Ecto neural progenitor cell (in vitro differentiated cells): Measurements from ENCODE around the gene EFNA3.
"Not testable (repeated sequence)": the region's sequence is repeated elsewhere in the genome, so short reads cannot be mapped to it uniquely, and the experiment has no call there.

Source experiments
- DNase-seq: peaks from one replicate; pipeline ENCODE4 v3.0.0-alpha.2; 2018; ENCODE audit warnings: low spot score

The EFNA3 gene

GRCh38 chr1:155110826-155111225, 32.2 kb downstream of the EFNA3 start:
- no peak for DNase-seq

DNA sequence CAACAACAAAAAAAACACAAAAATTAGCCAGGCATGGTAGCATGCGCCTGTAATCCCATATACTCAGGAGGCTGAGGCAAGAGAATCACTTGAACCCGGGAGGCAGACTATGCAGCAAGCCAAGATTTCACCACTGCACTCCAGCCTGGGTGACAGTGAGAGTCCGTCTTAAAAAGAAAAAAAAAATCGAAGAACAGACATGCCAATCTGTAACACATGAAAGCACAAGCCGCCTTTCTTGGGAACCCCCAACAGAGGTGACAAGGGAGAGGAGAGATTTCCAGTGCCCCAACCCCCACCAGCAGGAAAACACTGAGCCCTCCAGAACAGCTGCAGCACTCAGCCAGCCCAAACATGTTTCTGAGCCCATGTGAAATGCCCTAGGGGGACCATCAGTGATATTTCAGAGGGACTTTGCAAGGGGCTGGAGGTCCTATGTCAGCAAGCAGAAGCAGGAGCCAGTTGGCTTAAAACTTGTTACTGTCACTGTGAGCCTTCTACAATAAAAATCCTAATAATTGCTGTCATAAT, 34.9 kb downstream of the EFNA3 start:
- no peak for DNase-seq

GRCh38 chr1:155116113-155116764, 37.6 kb downstream of the EFNA3 start:
- DNase-seq, result no peak

GRCh38 chr1:155117610-155118009, 39.0 kb downstream of the EFNA3 start:
- DNase-seq, result no peak

GRCh38 chr1:155118090-155118489, 39.5 kb downstream of the EFNA3 start:
- not testable (repeated sequence) for DNase-seq

DNA sequence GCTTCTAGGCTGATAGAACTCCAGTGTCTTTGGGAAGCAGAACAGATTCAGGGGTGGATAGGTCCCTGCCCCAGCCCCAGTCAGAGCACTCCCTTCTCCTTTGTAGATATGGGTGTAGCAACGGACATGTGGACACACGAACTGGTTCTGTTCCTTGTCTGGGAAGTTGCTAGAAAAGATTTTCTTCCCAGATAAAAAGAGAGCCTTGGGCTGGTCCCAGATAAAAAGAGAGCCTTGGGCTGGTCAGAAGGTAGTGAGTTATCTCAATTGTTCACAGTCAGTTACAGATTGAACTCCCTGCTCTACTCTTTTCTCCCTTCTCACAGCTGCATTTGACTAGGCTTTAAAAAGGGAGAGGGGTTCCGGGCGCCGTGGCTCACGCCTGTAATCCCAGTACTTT, 41.6 kb downstream of the EFNA3 start:
- no peak for DNase-seq

DNA sequence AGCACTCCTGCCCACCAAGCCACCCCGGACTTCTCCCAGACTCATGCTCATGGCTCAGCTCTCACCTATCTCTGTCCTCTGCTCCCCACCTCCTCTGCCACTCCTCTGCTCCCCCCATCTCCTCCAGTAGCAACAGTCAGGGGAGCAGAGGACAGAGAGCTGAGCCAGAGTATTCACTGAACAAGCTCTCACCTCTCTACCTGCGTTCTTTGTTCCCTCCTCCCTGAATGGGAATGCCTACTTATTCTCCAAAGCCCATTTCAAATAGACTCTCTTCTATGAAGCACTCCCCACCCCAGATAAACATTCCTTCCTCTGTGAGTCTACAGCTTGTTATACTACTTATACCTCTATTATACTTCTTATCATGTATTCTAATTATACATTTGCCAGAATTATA, 42.6 kb downstream of the EFNA3 start:
- DNase-seq, result no peak

GRCh38 chr1:155122308-155122707, 43.7 kb downstream of the EFNA3 start:
- no peak for DNase-seq

DNA sequence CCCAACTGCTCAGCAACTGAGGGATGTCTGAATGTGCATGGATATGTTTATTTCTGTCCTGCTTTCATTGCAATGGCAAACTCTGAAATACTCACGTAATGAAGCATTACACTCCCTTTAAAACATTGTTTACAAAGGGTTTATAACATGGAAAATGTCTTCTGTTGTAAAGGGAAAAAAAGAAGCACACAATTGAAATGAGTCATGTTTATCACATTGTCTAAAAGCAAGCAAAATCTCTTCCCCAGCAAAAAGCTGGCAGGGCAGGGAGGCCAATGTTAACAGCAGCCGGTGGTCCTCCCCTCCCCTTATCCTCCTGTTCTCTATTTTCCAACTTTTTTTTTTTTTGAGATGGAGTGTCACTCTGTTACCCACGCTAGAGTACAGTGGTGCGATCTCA, 45.2 kb downstream of the EFNA3 start:
- DNase-seq, result no peak

- peak; percentile 57 for DNase-seq
These were observed 46.1 kb downstream of the EFNA3 start for GRCh38 chr1:155124503-155125463.

DNA sequence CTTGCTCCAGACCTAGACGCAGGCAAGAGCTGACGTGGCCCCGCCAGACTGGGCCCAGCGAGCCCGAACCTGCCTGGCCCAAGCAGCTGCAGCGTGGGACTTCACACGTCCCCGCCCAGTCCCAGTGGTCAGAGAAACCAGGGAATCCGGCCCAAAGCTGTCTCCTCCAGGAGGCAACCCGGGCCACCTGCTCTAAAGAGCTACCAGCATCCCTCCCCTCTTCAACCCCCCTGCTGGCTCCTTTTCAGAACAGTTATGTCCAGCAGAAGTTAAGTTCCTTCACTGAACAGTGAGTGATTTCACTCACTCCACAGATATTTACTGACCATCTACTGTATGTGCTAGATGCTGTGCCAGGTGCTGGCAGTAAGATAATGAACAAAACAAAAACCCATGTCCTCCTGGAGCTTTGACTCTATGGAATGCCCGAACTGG, 46.9 kb downstream of the EFNA3 start:
- DNase-seq, result peak; percentile 53

DNA sequence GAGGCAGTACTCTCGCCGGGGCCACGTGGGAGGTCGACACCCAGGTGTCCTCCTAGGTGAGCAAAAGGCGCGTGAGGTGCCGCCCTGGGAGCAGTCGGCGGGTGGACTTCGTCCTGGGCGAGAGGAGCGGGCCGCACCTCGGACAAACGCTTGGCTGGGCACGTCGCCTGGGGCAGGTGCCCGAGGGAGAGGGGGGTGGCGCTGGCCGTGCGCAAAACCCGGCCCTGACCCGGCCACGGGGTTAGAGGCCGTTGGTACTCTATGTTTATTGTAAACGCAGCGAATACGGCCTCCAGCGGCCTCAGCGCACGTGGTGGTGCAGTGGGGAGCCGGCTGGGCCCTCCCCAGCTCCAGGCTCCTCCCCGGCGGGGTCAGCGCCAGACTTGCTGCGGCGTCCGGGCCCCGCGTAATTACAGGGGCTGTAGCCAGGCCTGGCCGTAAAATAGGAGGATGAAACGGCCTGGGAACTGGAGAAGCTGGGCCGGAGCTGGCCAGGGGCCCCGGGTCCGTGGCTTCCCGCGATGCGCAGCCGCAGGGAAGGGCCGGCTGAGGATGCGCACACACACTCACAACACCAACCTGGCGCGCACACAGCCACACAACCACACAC, 47.4 kb downstream of the EFNA3 start:
- DNase-seq, result peak; percentile 69

DNA sequence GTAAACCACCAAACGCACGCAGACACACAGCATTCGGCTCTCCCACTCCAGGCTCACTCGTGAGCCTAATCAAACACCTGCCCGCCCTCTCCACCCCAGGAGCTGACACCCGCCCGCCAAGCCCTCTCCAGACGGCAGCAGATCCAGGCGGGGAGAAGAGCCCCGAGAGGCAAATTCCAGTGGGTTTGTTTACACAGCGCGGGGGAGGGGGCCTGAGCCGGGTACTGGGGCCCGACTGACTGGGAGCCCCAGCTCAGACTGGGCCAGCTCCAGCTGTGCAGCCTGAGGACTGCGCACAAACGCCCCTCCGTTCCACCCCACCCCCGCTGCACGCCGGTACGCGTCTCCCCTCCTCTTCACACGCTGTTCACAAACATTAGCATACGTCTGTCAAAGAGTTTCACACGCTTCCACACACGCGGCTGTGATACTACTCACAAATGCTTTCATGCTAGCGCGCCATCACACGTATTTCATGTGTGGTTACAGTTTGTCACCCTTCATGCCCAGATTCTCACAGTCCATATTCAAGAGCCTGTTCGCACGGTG, 48.0 kb downstream of the EFNA3 start:
- peak; percentile 73 for DNase-seq

- DNase-seq, result peak; percentile 78
These were observed 48.7 kb downstream of the EFNA3 start, which contains the start of gene EFNA1 for GRCh38 chr1:155127105-155127966. TSS of gene EFNA1 (plus strand) at chr1:155127876. CDS start at chr1:155127978, 102 bp downstream.

- DNase-seq, result no peak
These were observed 49.5 kb downstream of the EFNA3 start for GRCh38 chr1:155127967-155128754.

- no peak for DNase-seq
These were observed 50.3 kb downstream of the EFNA3 start for GRCh38 chr1:155128755-155129473.

DNA sequence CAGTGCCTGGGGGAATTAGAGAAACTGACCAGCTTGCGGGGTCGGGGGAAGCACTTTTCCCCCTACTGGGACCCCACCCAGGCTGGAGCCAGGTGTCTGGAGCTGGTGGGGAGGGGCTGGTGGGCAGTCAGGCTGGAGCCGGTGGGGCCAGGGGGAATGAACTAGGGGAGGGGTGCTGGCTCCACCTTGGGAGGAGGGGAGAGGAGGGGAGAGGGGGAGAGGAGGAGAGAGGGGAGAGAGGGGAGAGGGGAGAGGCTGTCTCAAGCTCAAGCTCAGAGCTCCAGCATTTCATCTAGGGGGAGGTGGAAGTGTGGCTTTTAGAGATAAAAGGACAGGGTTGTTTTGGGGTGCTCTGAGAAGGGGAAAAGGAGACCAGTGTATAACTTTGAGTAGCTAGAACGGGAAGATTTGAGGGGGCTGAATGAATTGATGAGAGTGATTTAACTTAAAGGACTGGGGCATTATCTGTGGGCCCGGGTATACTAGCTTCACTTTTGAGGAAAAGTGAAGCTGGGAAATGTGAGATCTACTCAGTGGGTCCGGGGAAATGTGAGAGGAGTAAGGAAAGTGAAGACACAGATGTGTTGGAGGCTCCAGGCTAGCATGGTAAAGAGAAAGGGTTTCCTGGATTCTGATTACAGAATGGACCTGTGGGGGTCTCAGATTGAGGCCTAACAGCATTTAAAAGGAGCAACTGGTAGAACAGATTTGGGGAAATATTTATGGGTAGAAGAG, 51.8 kb downstream of the EFNA3 start:
- DNase-seq, result no peak

DNA sequence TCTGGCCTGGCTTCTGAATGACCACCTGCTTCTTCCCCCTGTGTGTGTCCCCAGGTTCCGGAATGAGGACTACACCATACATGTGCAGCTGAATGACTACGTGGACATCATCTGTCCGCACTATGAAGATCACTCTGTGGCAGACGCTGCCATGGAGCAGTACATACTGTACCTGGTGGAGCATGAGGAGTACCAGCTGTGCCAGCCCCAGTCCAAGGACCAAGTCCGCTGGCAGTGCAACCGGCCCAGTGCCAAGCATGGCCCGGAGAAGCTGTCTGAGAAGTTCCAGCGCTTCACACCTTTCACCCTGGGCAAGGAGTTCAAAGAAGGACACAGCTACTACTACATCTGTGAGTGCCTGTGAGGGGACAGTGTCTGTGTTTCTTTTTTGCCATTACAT, 52.6 kb downstream of the EFNA3 start:
- no peak for DNase-seq

- no peak for DNase-seq
These were observed 53.2 kb downstream of the EFNA3 start for GRCh38 chr1:155131856-155132255.
